ENCODE measurements around the gene OLFM1.

OLFM1 gene

DNA sequence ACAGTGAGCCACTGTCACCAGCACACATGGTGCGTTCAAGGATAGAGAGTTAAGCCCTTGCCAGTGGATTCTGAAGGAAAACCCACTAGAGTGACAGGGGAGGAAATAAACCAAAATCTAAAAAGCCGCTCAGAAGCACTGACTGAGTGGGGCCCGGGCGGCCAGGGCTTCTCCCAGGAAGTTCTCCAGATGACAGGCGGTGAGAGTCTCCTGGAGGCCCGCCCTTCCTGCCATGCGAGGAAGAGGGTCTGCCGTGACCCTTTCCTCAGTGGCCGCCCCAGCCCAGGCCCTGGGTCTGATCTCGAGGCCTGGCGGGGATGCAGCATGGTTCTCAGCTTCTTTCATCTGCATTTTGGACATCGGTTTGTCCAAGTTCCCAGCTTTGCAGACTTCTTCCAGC, 14.9 kb downstream of the OLFM1 start:
- Histone ChIP-seq H3K9me3 (ENCODE audit: severe bottlenecking) (no peaks in the 10 kb centered on the region), H3K36me3 (ENCODE audit: low read depth) (no peaks in the 10 kb centered on the region), H3K4me1 (ENCODE audit: insufficient read depth, poor library complexity, severe bottlenecking) (no peaks in the 10 kb centered on the region), H3K27ac (ENCODE audit: poor library complexity, severe bottlenecking) (no peak overlapping the region), H3K27me3 (ENCODE audit: insufficient read depth, poor library complexity, severe bottlenecking) (peaks cover 70% of the 10 kb centered on the region), H3K4me3 (ENCODE audit: severe bottlenecking) (no peak overlapping the region)
- TF ChIP-seq, protein P1, sequence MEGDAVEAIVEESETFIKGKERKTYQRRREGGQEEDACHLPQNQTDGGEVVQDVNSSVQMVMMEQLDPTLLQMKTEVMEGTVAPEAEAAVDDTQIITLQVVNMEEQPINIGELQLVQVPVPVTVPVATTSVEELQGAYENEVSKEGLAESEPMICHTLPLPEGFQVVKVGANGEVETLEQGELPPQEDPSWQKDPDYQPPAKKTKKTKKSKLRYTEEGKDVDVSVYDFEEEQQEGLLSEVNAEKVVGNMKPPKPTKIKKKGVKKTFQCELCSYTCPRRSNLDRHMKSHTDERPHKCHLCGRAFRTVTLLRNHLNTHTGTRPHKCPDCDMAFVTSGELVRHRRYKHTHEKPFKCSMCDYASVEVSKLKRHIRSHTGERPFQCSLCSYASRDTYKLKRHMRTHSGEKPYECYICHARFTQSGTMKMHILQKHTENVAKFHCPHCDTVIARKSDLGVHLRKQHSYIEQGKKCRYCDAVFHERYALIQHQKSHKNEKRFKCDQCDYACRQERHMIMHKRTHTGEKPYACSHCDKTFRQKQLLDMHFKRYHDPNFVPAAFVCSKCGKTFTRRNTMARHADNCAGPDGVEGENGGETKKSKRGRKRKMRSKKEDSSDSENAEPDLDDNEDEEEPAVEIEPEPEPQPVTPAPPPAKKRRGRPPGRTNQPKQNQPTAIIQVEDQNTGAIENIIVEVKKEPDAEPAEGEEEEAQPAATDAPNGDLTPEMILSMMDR (IDR thresholded peaks at IDR 0.05; ENCODE audit: poor library complexity, severe bottlenecking) = no peak
- no peak for ATAC-seq (ENCODE audit: low read depth)
- no peak for DNase-seq (ENCODE audit: low spot score)

DNA sequence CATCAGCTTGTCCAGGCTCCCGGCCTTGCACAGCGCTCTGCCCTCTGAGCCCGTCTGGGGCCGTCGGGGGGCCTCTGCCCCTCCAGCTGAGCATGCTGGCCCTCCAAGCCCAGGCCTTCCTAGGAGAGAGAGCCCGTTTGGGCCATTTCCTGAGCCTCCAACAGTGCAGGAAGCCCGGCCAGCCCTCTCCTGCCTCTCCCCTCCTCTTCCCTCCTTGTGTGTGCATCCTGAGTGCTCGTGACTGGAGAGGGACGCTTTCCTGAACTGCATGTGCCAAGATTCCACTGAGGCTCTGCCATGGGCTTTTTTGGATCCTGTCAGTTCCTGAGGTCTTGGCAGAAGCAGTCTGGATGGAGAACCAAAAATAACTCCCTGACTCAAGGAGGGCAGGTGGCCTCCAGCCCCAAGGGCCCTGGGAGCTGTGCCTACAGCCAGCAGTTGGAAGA, 15.6 kb downstream of the OLFM1 start:
- H3K4me3 ChIP-seq (ENCODE audit: severe bottlenecking) = no peak overlapping the region
- H3K4me1 ChIP-seq (ENCODE audit: insufficient read depth, poor library complexity, severe bottlenecking) = no peaks in the 10 kb centered on the region
- H3K27me3 ChIP-seq (ENCODE audit: insufficient read depth, poor library complexity, severe bottlenecking) = peaks cover 77% of the 10 kb centered on the region
- DNase-seq (ENCODE audit: low spot score) = no peak
- no peak for ATAC-seq (ENCODE audit: low read depth)
- H3K9me3 ChIP-seq (ENCODE audit: severe bottlenecking) = no peaks in the 10 kb centered on the region
- H3K27ac ChIP-seq (ENCODE audit: poor library complexity, severe bottlenecking) = no peak overlapping the region
- H3K36me3 ChIP-seq (ENCODE audit: low read depth) = no peaks in the 10 kb centered on the region
- TF ChIP-seq, protein P1 (IDR thresholded peaks at IDR 0.05; ENCODE audit: poor library complexity, severe bottlenecking) = no peak

DNA sequence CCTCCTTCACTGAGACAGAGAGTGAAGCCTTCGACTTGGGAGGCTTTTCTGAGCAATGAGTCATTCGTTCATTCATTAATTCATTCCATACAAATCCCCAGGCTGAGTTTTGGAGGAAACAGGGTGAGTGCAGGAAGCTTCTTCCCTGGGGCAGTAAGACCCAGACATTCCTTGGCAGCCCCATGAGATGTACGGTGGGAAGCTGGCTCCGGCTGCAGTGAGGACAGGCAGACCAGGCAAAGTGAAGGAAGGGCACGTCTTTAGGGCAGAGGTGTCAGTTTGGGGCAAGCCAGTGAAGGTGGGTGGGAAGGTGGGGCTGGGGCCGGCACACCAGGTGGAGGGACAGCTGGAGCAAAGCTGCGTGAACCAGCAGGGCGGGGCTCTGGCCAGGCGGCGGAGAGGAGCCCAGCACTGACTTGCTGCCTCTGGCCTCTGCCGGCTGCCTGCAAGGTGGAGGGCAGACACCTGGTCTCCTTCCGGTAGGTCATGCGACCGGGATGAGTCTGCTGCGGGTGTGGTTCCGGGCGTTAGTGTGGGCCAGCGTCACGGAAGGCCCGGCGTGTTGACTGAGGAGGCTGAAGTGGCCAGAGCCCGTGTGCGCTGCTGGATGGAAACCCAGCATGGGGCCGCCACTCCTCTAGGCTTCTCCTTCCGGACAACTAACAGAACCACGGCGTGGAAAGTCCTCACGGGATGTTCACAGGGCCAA, 16.6 kb downstream of the OLFM1 start:
- Histone ChIP-seq H3K27me3 (ENCODE audit: insufficient read depth, poor library complexity, severe bottlenecking) (peaks cover 87% of the 10 kb centered on the region), H3K36me3 (ENCODE audit: low read depth) (no peaks in the 10 kb centered on the region), H3K9me3 (ENCODE audit: severe bottlenecking) (no peaks in the 10 kb centered on the region), H3K4me1 (ENCODE audit: insufficient read depth, poor library complexity, severe bottlenecking) (no peaks in the 10 kb centered on the region), H3K4me3 (ENCODE audit: severe bottlenecking) (no peak overlapping the region), H3K27ac (ENCODE audit: poor library complexity, severe bottlenecking) (no peak overlapping the region)
- DNase-seq (ENCODE audit: low spot score) (no peak), ATAC-seq (ENCODE audit: low read depth) (no peak)
- TF ChIP-seq, protein P1 (IDR thresholded peaks at IDR 0.05; ENCODE audit: poor library complexity, severe bottlenecking) = no peak

DNA sequence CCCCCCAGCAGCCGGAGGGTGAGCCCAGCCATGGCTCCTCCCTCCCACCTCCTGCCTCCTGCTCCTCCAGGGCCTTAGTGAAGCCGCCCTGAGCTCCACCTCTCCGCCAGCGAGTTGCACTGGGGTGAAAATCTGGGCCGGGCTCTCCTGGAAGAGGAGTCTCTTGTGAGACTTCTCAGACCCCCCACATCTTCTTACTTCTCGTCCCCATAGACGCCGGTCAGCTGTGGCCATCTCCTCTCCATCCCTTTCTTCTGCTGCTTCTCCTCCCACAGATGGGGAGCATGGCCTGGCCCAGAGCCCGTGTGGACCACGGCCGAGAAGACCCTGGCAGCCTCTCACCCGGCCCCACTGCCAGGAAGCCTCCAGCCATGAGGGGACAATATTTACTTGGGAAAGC, 17.3 kb downstream of the OLFM1 start:
- Histone ChIP-seq H3K27ac (ENCODE audit: poor library complexity, severe bottlenecking) (no peak overlapping the region), H3K4me3 (ENCODE audit: severe bottlenecking) (no peak overlapping the region), H3K4me1 (ENCODE audit: insufficient read depth, poor library complexity, severe bottlenecking) (no peaks in the 10 kb centered on the region), H3K36me3 (ENCODE audit: low read depth) (no peaks in the 10 kb centered on the region), H3K27me3 (ENCODE audit: insufficient read depth, poor library complexity, severe bottlenecking) (peaks cover 94% of the 10 kb centered on the region), H3K9me3 (ENCODE audit: severe bottlenecking) (no peaks in the 10 kb centered on the region)
- DNase-seq (ENCODE audit: low spot score) (no peak), ATAC-seq (ENCODE audit: low read depth) (no peak)
- TF ChIP-seq, protein P1 (IDR thresholded peaks at IDR 0.05; ENCODE audit: poor library complexity, severe bottlenecking) = no peak

DNA sequence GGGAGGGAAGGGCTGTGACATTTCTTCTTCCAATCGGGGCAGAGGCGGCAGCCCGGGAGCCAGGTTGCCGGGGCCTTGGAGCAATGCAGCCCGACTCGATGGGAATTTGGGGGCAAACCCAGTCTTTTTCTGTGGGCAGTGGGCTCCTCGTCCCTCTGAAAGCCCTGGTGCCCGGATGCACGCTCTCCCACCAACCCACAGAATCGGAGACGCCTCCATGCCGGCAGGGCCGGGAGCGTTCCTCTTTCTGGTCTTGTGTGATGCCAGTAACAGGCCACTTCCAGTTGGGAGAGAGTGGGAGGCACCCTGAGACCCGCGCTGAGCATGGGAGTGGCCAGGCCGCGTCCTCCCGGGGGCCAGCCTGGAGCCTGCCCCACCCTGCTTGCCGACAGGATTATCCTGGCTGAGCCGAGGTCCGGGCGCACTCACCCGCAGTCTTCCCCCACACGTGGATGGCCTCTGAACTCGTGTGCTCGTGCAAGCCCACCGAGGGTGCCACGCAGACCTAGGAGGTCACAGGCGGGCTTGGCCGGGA, 17.8 kb downstream of the OLFM1 start:
- peaks cover 93% of the 10 kb centered on the region for H3K27me3 ChIP-seq (ENCODE audit: insufficient read depth, poor library complexity, severe bottlenecking)
- H3K4me1 ChIP-seq (ENCODE audit: insufficient read depth, poor library complexity, severe bottlenecking) = no peaks in the 10 kb centered on the region
- H3K27ac ChIP-seq (ENCODE audit: poor library complexity, severe bottlenecking) = no peak overlapping the region
- ATAC-seq (ENCODE audit: low read depth) (no peak), DNase-seq (ENCODE audit: low spot score) (no peak)
- H3K36me3 ChIP-seq (ENCODE audit: low read depth) = no peaks in the 10 kb centered on the region
- TF ChIP-seq, protein P1 (IDR thresholded peaks at IDR 0.05; ENCODE audit: poor library complexity, severe bottlenecking) = no peak
- H3K9me3 ChIP-seq (ENCODE audit: severe bottlenecking) = no peaks in the 10 kb centered on the region
- H3K4me3 ChIP-seq (ENCODE audit: severe bottlenecking) = no peak overlapping the region

Measured in RWPE2 (cell line).